ENCODE data around the gene LRRN2. TPM values are rescaled to one million over a fixed set of nuclear protein-coding genes. Genes with fewer than 3 reads are reported as not detected.

The LRRN2 gene
- total RNA-seq, 2 donors from 2014 or later: 0.33 to 1.6 TPM

- Histone ChIP-seq H3K4me1 (no peaks in the 10 kb centered on the region), H3K27ac (no peak overlapping the region), H3K36me3 (replicated peaks in 1 of 2; ENCODE audit: insufficient read depth in 1 of 2, low read depth in 2 of 2) (no peaks in the 10 kb centered on the region), H3K4me3 (no peak overlapping the region), H3K27me3 (no peaks in the 10 kb centered on the region), H3K9me3 (no peaks in the 10 kb centered on the region)
- DNase-seq (no peak), ATAC-seq (no peak)
- WGBS, 2 donors: 17 to 43% methylated on average over 3 of the region's 3 CpGs
- no peak for TF ChIP-seq CTCF (IDR thresholded peaks at IDR 0.05)
- no peak for TF ChIP-seq POLR2A (IDR thresholded peaks at IDR 0.05)
- intact Hi-C loops (cut with DNase I): no loop called here
Measured at GRCh38 chr1:204652497-204652896, 33.0 kb downstream of the LRRN2 start.

- Histone ChIP-seq H3K9me3 (no peaks in the 10 kb centered on the region), H3K27me3 (no peaks in the 10 kb centered on the region), H3K36me3 (replicated peaks in 1 of 2; ENCODE audit: insufficient read depth in 1 of 2, low read depth in 2 of 2) (no peaks in the 10 kb centered on the region), H3K4me3 (no peak overlapping the region), H3K4me1 (no peaks in the 10 kb centered on the region), H3K27ac (no peak overlapping the region)
- WGBS, 2 donors: 17 to 26% methylated on average over 15 to 16 of the region's 17 CpGs
- intact Hi-C loops (cut with DNase I): no loop called here
- TF ChIP-seq POLR2A (IDR thresholded peaks at IDR 0.05): no peak
- DNase-seq: no peak
- ATAC-seq: no peak
Measured at GRCh38 chr1:204651843-204652421, 33.6 kb downstream of the LRRN2 start.

- ATAC-seq (no peak), DNase-seq (no peak)
- WGBS, 2 donors: 75 to 82% methylated on average over 6 to 7 of the region's 7 CpGs
- H3K4me1 ChIP-seq: no peaks in the 10 kb centered on the region
- no peak overlapping the region for H3K27ac ChIP-seq
- no peaks in the 10 kb centered on the region for H3K9me3 ChIP-seq
- H3K27me3 ChIP-seq: no peaks in the 10 kb centered on the region
- H3K4me3 ChIP-seq: no peak overlapping the region
- intact Hi-C loops (cut with DNase I): no loop called here
- H3K36me3 ChIP-seq (replicated peaks in 1 of 2; ENCODE audit: insufficient read depth in 1 of 2, low read depth in 2 of 2): no peaks in the 10 kb centered on the region
- TF ChIP-seq CTCF (IDR thresholded peaks at IDR 0.05) (no peak), POLR2A (IDR thresholded peaks at IDR 0.05) (no peak)
Measured at GRCh38 chr1:204650911-204651570, 34.5 kb downstream of the LRRN2 start.

- no peaks in the 10 kb centered on the region for H3K27me3 ChIP-seq
- no peaks in the 10 kb centered on the region for H3K9me3 ChIP-seq
- H3K4me1 ChIP-seq: no peaks in the 10 kb centered on the region
- H3K4me3 ChIP-seq: no peak overlapping the region
- ATAC-seq (no peak), DNase-seq (no peak)
- intact Hi-C loops (cut with DNase I): no loop called here
- TF ChIP-seq CTCF (IDR thresholded peaks at IDR 0.05) (no peak), POLR2A (IDR thresholded peaks at IDR 0.05) (no peak)
- H3K27ac ChIP-seq: no peak overlapping the region
- WGBS, 2 donors: 87 to 95% methylated on average over 3 to 6 of the region's 6 CpGs
- no peaks in the 10 kb centered on the region for H3K36me3 ChIP-seq (replicated peaks in 1 of 2; ENCODE audit: insufficient read depth in 1 of 2, low read depth in 2 of 2)
Measured at GRCh38 chr1:204649721-204650521, 35.6 kb downstream of the LRRN2 start.

- DNase-seq: no peak
- H3K4me1 ChIP-seq: no peaks in the 10 kb centered on the region
- H3K27me3 ChIP-seq: no peaks in the 10 kb centered on the region
- no peaks in the 10 kb centered on the region for H3K36me3 ChIP-seq (replicated peaks in 1 of 2; ENCODE audit: insufficient read depth in 1 of 2, low read depth in 2 of 2)
- no peaks in the 10 kb centered on the region for H3K9me3 ChIP-seq
- no peak for ATAC-seq
- TF ChIP-seq POLR2A (IDR thresholded peaks at IDR 0.05) (no peak), CTCF (IDR thresholded peaks at IDR 0.05) (no peak)
- 91 to 94% methylated on average over 1 to 4 of the region's 4 CpGs for WGBS, 2 donors
- no peak overlapping the region for H3K4me3 ChIP-seq
- intact Hi-C loops (cut with DNase I): no loop called here
- H3K27ac ChIP-seq: no peak overlapping the region
Measured at GRCh38 chr1:204648576-204648975, 37.0 kb downstream of the LRRN2 start.

Measured in body of pancreas (tissue), 4 donors.